Thoracic aorta (tissue), 2 donors: ENCODE measurements around the gene AATK. TPM values are rescaled to one million over a fixed set of nuclear protein-coding genes. Genes with fewer than 3 reads are reported as not detected.

ENCODE experiments used
- ATAC-seq: fragments of 150-250 bp; one replicate; pipeline ENCODE4 v1.8.0; 2017; ENCODE audit warnings: low read depth; ENCODE audit not compliant: insufficient number of reproducible peaks, low FRiP score
- DNase-seq: peaks from one replicate; pipeline ENCODE4 v3.0.0-alpha.2; 2020; ENCODE audit warnings: low spot score
- H3K27ac ChIP-seq, 2 donors: fragments of 200-600 bp; sonication (generic); 1 replicate in 1 of 2; 2 replicates in 1 of 2; pipeline ENCODE4 v1.5.1; 2016; ENCODE audit warnings: mild to moderate bottlenecking in 2 of 2, moderate library complexity in 2 of 2
- H3K27me3 ChIP-seq: fragments of 200-600 bp; sonication (generic); replicated peaks from 2 replicates; pipeline ENCODE4 v1.6.0; 2016; ENCODE audit warnings: mild to moderate bottlenecking; ENCODE audit not compliant: insufficient read depth
- H3K36me3 ChIP-seq: fragments of 200-600 bp; sonication (generic); one replicate; pipeline ENCODE4 v1.5.1; 2016
- H3K4me1 ChIP-seq, 2 donors: fragments of 200-600 bp; sonication (generic); 1 replicate in 1 of 2; 2 replicates in 1 of 2; pipeline versions ENCODE4 v1.5.1 to v1.6.0; 2016; ENCODE audit warnings: low read depth in 2 of 2, mild to moderate bottlenecking in 1 of 2; ENCODE audit not compliant: control insufficient read depth in 1 of 2
- H3K4me3 ChIP-seq: fragments of 200-600 bp; sonication (generic); 2 replicates; pipeline ENCODE4 v1.5.1; 2016; ENCODE audit warnings: mild to moderate bottlenecking
- H3K9me3 ChIP-seq: fragments of 200-600 bp; sonication (generic); 2 replicates; pipeline ENCODE4 v1.5.1; 2016
- total RNA-seq, 2 donors: library from RNA; depleted of rRNA; stranded (reverse); fragments of >200 nt; gene quantifications; one replicate each; pipeline versions ENCODE4 v1.1.0 to v1.2.3, GENCODE V29; 2016
- TF ChIP-seq, protein P1 (sequence below): fragments of 200-600 bp; sonication (generic); IDR thresholded peaks from one replicate; pipeline ENCODE4 v1.5.1; 2019; ENCODE audit warnings: antibody characterized with exemption

AATK gene
- total RNA-seq, 2 donors from 2014 or later, result 6.1 to 19.8 TPM

DNA sequence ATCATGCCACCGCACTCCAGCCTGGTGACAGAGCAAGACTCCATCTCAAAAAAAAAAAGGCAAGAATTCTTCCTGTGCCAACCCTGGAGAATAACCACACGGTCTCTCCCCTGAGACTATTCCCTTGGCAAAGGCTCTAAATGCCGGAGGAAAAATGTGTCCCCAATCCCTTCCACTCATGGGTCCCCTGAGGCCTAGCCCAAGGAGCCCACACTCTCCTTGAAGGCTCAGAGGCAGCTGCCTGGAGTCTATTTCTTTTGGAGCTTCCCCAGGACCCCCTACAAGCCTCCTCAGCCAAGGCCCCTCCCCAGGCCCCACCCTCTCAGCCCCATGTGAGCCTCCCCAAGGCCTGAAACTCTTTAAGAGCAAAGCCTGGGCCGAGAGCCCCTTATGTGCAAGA, 40.1 kb upstream of the AATK start:
- Histone ChIP-seq H3K27me3 (no peaks in the 10 kb centered on the region), H3K4me1 (peaks cover 4 to 26% of the 10 kb centered on the region in 2 donors), H3K27ac (no peak overlapping the region), H3K4me3 (no peak overlapping the region), H3K9me3 (no peaks in the 10 kb centered on the region), H3K36me3 (peaks cover 3% of the 10 kb centered on the region)
- no peak for ATAC-seq
- TF ChIP-seq, protein P1, sequence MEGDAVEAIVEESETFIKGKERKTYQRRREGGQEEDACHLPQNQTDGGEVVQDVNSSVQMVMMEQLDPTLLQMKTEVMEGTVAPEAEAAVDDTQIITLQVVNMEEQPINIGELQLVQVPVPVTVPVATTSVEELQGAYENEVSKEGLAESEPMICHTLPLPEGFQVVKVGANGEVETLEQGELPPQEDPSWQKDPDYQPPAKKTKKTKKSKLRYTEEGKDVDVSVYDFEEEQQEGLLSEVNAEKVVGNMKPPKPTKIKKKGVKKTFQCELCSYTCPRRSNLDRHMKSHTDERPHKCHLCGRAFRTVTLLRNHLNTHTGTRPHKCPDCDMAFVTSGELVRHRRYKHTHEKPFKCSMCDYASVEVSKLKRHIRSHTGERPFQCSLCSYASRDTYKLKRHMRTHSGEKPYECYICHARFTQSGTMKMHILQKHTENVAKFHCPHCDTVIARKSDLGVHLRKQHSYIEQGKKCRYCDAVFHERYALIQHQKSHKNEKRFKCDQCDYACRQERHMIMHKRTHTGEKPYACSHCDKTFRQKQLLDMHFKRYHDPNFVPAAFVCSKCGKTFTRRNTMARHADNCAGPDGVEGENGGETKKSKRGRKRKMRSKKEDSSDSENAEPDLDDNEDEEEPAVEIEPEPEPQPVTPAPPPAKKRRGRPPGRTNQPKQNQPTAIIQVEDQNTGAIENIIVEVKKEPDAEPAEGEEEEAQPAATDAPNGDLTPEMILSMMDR, result no peak
- DNase-seq, result no peak

DNA sequence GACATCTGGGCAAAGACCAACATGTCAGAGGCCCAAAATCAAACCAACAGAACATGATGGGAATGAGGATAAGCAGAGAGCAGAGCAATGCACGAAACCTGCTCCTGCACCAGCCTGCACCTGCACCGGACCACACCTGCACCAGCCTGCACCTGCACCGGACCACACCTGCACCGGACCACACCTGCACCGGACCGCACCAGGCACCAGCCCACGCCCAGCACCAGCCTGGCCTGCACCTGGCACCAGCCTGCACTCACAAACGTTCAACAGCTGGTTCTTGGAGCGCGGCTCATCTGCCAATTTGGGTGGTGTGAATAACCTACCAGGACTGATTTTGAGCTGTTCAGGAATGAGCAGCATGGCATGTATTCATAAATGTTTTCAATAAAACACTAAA, 38.6 kb upstream of the AATK start:
- H3K27ac ChIP-seq, result no peak overlapping the region
- H3K4me3 ChIP-seq, result no peak overlapping the region
- ATAC-seq (no peak), DNase-seq (no peak)
- peaks cover 3% of the 10 kb centered on the region for H3K36me3 ChIP-seq
- H3K9me3 ChIP-seq, result no peaks in the 10 kb centered on the region
- H3K27me3 ChIP-seq, result no peaks in the 10 kb centered on the region
- TF ChIP-seq, protein P1, result no peak
- peaks cover 4 to 14% of the 10 kb centered on the region in 2 donors for H3K4me1 ChIP-seq

DNA sequence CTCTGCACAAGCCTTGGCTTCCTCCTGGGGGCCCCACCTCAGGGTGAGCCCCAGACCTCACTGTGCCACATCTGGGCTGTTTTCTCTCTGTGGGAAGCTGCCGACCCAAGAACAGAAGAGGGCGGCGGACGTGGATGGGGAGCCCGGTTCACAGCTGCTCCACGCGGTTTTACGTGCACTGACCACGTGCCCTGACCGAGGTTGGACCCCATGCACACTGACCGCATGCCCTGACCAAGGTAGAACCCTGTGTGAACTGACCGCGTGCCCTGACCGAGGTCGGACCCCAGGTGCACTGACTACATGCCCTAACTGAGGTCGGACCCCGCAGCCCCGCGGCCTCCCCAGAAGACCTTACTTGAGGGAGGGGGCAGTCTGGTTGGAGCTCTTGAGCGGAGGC, 37.1 kb upstream of the AATK start:
- H3K4me3 ChIP-seq, result no peak overlapping the region
- H3K9me3 ChIP-seq, result no peaks in the 10 kb centered on the region
- TF ChIP-seq, protein P1, result no peak
- H3K36me3 ChIP-seq, result peaks cover 8% of the 10 kb centered on the region
- no peaks in the 10 kb centered on the region for H3K27me3 ChIP-seq
- ATAC-seq, result no peak
- peaks cover 4 to 14% of the 10 kb centered on the region in 2 donors for H3K4me1 ChIP-seq
- DNase-seq, result no peak
- H3K27ac ChIP-seq, result no peak overlapping the region

DNA sequence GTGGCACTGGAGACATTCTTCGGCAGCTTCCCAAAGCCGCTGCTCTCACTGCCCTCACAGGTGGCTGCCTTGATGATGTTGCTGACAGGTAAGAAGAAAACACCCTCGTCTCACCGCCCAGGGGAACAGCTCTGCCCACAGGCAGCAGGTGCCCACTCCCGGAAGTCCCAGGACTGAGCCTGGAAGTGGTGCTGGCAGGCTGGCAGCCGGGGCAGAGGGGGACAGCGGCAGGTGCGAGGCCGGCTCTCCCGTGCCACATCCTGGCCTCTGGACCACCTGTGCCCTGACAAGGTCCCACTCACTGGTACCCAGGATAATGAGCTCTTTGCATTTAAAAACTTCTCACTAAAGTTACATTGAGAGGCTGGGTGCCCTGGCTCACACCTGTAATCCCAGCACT, 36.3 kb upstream of the AATK start:
- Histone ChIP-seq H3K4me1 (peaks cover 4 to 14% of the 10 kb centered on the region in 2 donors), H3K27ac (no peak overlapping the region), H3K4me3 (no peak overlapping the region), H3K27me3 (no peaks in the 10 kb centered on the region), H3K36me3 (peaks cover 13% of the 10 kb centered on the region), H3K9me3 (no peaks in the 10 kb centered on the region)
- ATAC-seq (no peak), DNase-seq (no peak)
- TF ChIP-seq, protein P1, result no peak

DNA sequence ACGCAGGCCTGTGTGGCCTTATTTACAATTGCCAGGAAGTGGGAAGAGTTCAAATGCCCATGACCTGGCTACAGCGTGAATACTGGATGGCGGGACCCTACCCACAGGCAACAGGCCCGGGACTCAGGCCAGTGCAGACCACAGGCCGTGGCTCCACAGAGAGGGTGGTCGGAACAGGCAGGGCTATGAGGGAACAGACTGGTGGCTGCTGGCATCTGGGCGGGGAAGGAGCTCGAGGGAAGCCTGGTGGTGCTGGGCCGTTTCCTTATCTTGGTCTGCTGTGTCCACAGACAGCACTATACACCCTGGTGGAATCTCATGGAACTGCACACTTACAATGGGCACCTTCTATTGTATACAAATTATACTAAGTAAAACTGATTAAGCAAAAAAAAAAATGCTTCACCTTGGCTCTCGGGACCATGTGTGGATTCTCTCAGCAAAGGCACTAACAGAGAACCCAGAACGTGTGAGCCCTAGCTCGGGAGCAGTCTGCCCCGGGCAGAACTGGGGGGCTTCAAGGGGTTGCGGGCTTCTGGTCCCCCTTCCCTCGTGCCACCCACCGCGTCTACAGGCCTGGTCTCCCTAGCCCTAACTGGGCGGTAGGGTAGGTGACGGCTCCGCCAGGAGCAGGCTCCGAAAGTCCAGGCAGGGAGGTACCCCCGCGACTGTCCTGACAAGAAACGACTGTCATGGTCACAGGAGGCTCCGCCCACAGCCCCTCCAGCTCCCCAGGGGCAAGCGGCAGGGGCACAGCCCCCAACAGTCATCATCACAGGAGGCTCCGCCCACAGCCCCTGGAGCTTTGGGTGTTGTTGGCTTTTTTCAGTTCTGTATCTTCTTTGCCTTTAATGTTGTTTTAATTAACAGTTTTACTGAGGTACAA, 34.9 kb upstream of the AATK start:
- Histone ChIP-seq H3K9me3 (no peaks in the 10 kb centered on the region), H3K27me3 (no peaks in the 10 kb centered on the region), H3K27ac (no peak overlapping the region), H3K4me1 (peaks cover 0 to 5% of the 10 kb centered on the region in 2 donors), H3K36me3 (peaks cover 14% of the 10 kb centered on the region), H3K4me3 (no peak overlapping the region)
- no peak for DNase-seq
- TF ChIP-seq, protein P1, result peak; percentile 63
- ATAC-seq, result peak; percentile 50
